ENCODE results near the gene TMEM156. TPM values are rescaled to one million over a fixed set of nuclear protein-coding genes. Genes with fewer than 3 reads are reported as not detected.

Gene TMEM156
- total and polyA plus RNA-seq, 10 donors = 10.5 to 76.1 (median 17.0) TPM

- 95 to 100% (median 97%) methylated on average over 3 of the region's 3 CpGs for WGBS, 5 donors
Observed at GRCh38 chr4:39024311-39024865, 7.8 kb downstream of the TMEM156 start.

GRCh38 chr4:39023059-39023458 lies 9.2 kb downstream of the TMEM156 start:
- DNase-seq = no peak
- WGBS, 5 donors = 90 to 100% (median 95%) methylated on average over 1 of the region's 1 CpG
- no peak for TF ChIP-seq POLR2A (IDR thresholded peaks at IDR 0.05)
- TF ChIP-seq POLR2AphosphoS5 (IDR thresholded peaks at IDR 0.05) = no peak
- TF ChIP-seq CTCF (IDR thresholded peaks at IDR 0.05 in 8 of 11, conservative IDR thresholded peaks at IDR 0.05 in 3 of 11) = no peak
- Histone ChIP-seq H3K4me1 (peaks cover 3 to 29% (median 21%) of the 10 kb centered on the region in 6 donors), H3K9me3 (peaks cover 0 to 6% (median 0%) of the 10 kb centered on the region in 8 donors), H3K27ac (no peak overlapping the region), H3K36me3 (peaks cover 0 to 10% (median 0%) of the 10 kb centered on the region in 6 donors), H3K27me3 (replicated peaks in 1 of 7) (no peaks in the 10 kb centered on the region), H3K4me3 (no peak overlapping the region)
- intact Hi-C loops (cut with DNase I; ENCODE audit: low total_unique reads) = no loop called here

More at GRCh38 chr4:39024311-39024865, 7.8 kb downstream of the TMEM156 start:
- Histone ChIP-seq H3K27me3 (replicated peaks in 1 of 7) (no peaks in the 10 kb centered on the region), H3K9me3 (peaks cover 0 to 6% (median 0%) of the 10 kb centered on the region in 8 donors), H3K4me1 (peaks cover 3 to 41% (median 31%) of the 10 kb centered on the region in 6 donors), H3K4me3 (no peak overlapping the region), H3K36me3 (peaks cover 0 to 10% (median 0%) of the 10 kb centered on the region in 6 donors), H3K27ac (no peak overlapping the region)
- TF ChIP-seq POLR2AphosphoS5 (IDR thresholded peaks at IDR 0.05) = no peak
- TF ChIP-seq CTCF (IDR thresholded peaks at IDR 0.05 in 8 of 11, conservative IDR thresholded peaks at IDR 0.05 in 3 of 11) = no peak
- no peak for TF ChIP-seq POLR2A (IDR thresholded peaks at IDR 0.05)
- intact Hi-C loops (cut with DNase I; ENCODE audit: low total_unique reads) = no loop called here
- DNase-seq = no peak

- Histone ChIP-seq H3K4me3 (no peak overlapping the region), H3K27ac (no peak overlapping the region), H3K4me1 (peaks cover 3 to 21% (median 13%) of the 10 kb centered on the region in 6 donors), H3K9me3 (peaks cover 0 to 11% (median 3%) of the 10 kb centered on the region in 8 donors), H3K36me3 (peaks cover 0 to 10% (median 0%) of the 10 kb centered on the region in 6 donors), H3K27me3 (replicated peaks in 1 of 7) (no peaks in the 10 kb centered on the region)
- DNase-seq = no peak
- 88 to 100% (median 89%) methylated on average over 2 of the region's 2 CpGs for WGBS, 5 donors
- no peak for TF ChIP-seq POLR2A (IDR thresholded peaks at IDR 0.05)
- TF ChIP-seq POLR2AphosphoS5 (IDR thresholded peaks at IDR 0.05) = no peak
- intact Hi-C loops (cut with DNase I; ENCODE audit: low total_unique reads) = no loop called here
Observed at GRCh38 chr4:39022241-39022640, 10.0 kb downstream of the TMEM156 start.

- Histone ChIP-seq H3K4me3 (no peak overlapping the region), H3K36me3 (peaks cover 0 to 10% (median 0%) of the 10 kb centered on the region in 6 donors), H3K4me1 (peaks cover 0 to 15% (median 10%) of the 10 kb centered on the region in 6 donors), H3K27ac (no peak overlapping the region), H3K27me3 (replicated peaks in 1 of 7) (no peaks in the 10 kb centered on the region), H3K9me3 (peaks cover 0 to 17% (median 9%) of the 10 kb centered on the region in 8 donors)
- TF ChIP-seq POLR2A (IDR thresholded peaks at IDR 0.05) (no peak), CTCF (IDR thresholded peaks at IDR 0.05 in 8 of 11, conservative IDR thresholded peaks at IDR 0.05 in 3 of 11) (no peak), POLR2AphosphoS5 (IDR thresholded peaks at IDR 0.05) (no peak)
- intact Hi-C loops (cut with DNase I; ENCODE audit: low total_unique reads) = no loop called here
- 93 to 98% (median 97%) methylated on average over 3 of the region's 3 CpGs for WGBS, 5 donors
- DNase-seq = no peak
Observed at GRCh38 chr4:39021631-39022030, 10.6 kb downstream of the TMEM156 start.

Measured in spleen (tissue), 11 donors.